ENCODE data around the gene RPP40.

DNA sequence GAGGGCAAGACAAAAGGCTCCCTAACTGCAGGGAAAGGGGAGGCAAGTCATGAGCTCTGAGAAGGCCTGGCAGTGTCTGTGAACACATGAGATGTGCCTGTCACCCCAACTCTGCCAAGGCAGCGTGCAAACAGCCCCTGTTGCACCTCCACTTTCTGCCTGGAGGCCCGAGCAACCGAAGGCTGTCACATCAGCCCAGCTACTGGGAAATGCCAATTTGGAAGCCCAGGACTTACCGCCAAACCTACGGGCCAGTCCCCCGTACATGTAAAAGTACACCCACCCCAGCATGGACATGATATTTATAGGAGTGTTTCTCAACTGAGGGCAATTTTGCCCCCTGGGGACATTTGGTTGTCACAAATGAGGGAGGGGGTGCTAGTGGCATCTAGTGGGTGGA, 27.3 kb upstream of the RPP40 start:
- TF ChIP-seq POLR2AphosphoS5 (IDR thresholded peaks at IDR 0.05) (no peak), POLR2A (IDR thresholded peaks at IDR 0.05) (no peak), EP300 (IDR thresholded peaks at IDR 0.05) (no peak)
- TF ChIP-seq, protein P1, sequence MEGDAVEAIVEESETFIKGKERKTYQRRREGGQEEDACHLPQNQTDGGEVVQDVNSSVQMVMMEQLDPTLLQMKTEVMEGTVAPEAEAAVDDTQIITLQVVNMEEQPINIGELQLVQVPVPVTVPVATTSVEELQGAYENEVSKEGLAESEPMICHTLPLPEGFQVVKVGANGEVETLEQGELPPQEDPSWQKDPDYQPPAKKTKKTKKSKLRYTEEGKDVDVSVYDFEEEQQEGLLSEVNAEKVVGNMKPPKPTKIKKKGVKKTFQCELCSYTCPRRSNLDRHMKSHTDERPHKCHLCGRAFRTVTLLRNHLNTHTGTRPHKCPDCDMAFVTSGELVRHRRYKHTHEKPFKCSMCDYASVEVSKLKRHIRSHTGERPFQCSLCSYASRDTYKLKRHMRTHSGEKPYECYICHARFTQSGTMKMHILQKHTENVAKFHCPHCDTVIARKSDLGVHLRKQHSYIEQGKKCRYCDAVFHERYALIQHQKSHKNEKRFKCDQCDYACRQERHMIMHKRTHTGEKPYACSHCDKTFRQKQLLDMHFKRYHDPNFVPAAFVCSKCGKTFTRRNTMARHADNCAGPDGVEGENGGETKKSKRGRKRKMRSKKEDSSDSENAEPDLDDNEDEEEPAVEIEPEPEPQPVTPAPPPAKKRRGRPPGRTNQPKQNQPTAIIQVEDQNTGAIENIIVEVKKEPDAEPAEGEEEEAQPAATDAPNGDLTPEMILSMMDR (IDR thresholded peaks at IDR 0.05): no peak

All from upper lobe of left lung (tissue), 4 donors.